RWPE2 (cell line): ENCODE measurements around the gene LCE3C.
A peak's percentile ranks its signal among the peaks of the same experiment; 100 is the strongest.

Source experiments
- ATAC-seq: fragments of 200-7000 bp; cut with Tn5 transposase; 3 replicates; pipeline ENCODE4 v1.9.1; 2021; ENCODE audit warnings: low read depth
- DNase-seq: peaks from one replicate; pipeline ENCODE4 v3.0.0-alpha.2; 2020; ENCODE audit warnings: low spot score
- H3K27ac ChIP-seq: fragments of 450-650 bp; 2 replicates; pipeline ENCODE4 v1.5.1; 2017; ENCODE audit warnings: mild to moderate bottlenecking; ENCODE audit not compliant: poor library complexity, severe bottlenecking
- H3K27me3 ChIP-seq: fragments of 250-450 bp; sonication (Bioruptor Pico); 2 replicates; pipeline ENCODE4 v1.5.1; 2021; ENCODE audit warnings: mild to moderate bottlenecking, moderate library complexity; ENCODE audit not compliant: insufficient read depth, poor library complexity, severe bottlenecking
- H3K36me3 ChIP-seq: fragments of 250-450 bp; sonication (Bioruptor Pico); 2 replicates; pipeline ENCODE4 v1.5.1; 2020; ENCODE audit warnings: low read depth, mild to moderate bottlenecking, moderate library complexity
- H3K4me1 ChIP-seq: fragments of 250-450 bp; sonication (Bioruptor Pico); 2 replicates; pipeline ENCODE4 v1.5.1; 2021; ENCODE audit warnings: mild to moderate bottlenecking, moderate library complexity; ENCODE audit not compliant: insufficient read depth, poor library complexity, severe bottlenecking
- H3K4me3 ChIP-seq: fragments of 250-450 bp; sonication (Bioruptor Pico); 2 replicates; pipeline ENCODE4 v1.5.1; 2021; ENCODE audit warnings: mild to moderate bottlenecking, moderate library complexity; ENCODE audit not compliant: severe bottlenecking
- H3K9me3 ChIP-seq: fragments of 250-450 bp; sonication (Bioruptor Pico); 2 replicates; pipeline ENCODE4 v1.5.1; 2021; ENCODE audit warnings: mild to moderate bottlenecking, moderate library complexity; ENCODE audit not compliant: severe bottlenecking
- CTCF ChIP-seq: fragments of 450-650 bp; IDR thresholded peaks from one replicate; pipeline ENCODE4 v1.5.1; 2017; ENCODE audit warnings: mild to moderate bottlenecking, moderate library complexity; ENCODE audit not compliant: poor library complexity, severe bottlenecking

The LCE3C gene

DNA sequence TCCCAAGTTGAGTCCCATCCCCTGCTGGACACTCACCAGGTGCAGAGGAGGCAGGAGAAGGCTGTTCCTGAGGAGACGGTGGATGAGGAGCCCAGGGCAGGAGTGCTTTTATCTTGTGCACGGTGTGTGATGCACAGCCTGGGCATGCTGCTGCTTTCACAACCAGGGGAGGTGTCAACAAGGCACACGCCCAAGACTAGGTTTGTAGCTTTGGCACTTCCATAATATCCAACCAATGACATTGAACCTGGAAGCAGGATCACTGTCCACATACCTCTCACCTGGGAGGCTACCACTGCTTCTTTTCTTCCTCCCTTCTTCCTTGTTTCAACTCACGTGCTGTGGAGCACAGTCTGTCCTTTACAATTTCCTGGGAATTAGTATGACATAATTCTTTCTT is 19.6 kb upstream of the LCE3C start, which contains the start of gene LCE3D:
TSS of gene LCE3D (minus strand) at position 84 of the 400 bp plus-strand sequence. CDS start 580 bp downstream, outside the sequence.
- ATAC-seq = peak; percentile 88
- Histone ChIP-seq H3K27me3 (no peaks in the 10 kb centered on the region), H3K4me1 (peaks cover 9% of the 10 kb centered on the region), H3K4me3 (no peak within 1 kb of the TSS), H3K27ac (peak within 1 kb of the TSS; percentile 35), H3K9me3 (no peaks in the 10 kb centered on the region), H3K36me3 (no peaks in the 10 kb centered on the region)
- DNase-seq = no peak
- TF ChIP-seq CTCF = no peak

GRCh38 chr1:152582647-152583046 is 17.4 kb upstream of the LCE3C start:
- no peak for TF ChIP-seq CTCF
- no peaks in the 10 kb centered on the region for H3K9me3 ChIP-seq
- DNase-seq = no peak
- ATAC-seq = peak; percentile 65
- H3K4me1 ChIP-seq = peaks cover 9% of the 10 kb centered on the region
- H3K27ac ChIP-seq = no peak overlapping the region
- no peaks in the 10 kb centered on the region for H3K36me3 ChIP-seq
- no peaks in the 10 kb centered on the region for H3K27me3 ChIP-seq
- no peak overlapping the region for H3K4me3 ChIP-seq

- TF ChIP-seq CTCF = no peak
Observed at GRCh38 chr1:152585586-152585985, 14.4 kb upstream of the LCE3C start.

DNA sequence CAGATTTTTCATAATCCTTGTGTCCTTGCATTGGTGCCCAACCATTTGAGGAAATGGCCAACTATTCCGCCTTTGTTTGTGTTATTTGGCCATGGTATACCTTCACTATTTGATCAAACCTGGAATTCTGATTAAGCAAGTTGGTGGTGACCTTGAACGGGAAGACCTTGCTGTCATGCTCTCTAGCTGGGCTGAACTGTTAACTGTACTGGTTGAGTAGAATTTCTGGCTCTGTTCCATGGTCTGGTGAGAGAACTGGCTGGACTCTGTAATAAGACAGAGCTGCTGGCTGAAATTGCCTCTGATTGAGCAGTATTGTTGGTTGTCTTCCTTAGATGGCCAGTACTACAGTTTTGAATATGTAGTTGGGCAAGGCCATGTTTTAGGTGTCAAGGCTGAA is 3.0 kb upstream of the LCE3C start:
- H3K36me3 ChIP-seq = no peaks in the 10 kb centered on the region
- H3K9me3 ChIP-seq = no peaks in the 10 kb centered on the region
- H3K27ac ChIP-seq = no peak overlapping the region
- H3K4me3 ChIP-seq = no peak overlapping the region
- H3K27me3 ChIP-seq = no peaks in the 10 kb centered on the region
- TF ChIP-seq CTCF = no peak
- H3K4me1 ChIP-seq = no peaks in the 10 kb centered on the region
- DNase-seq = no peak
- ATAC-seq = no peak

More at GRCh38 chr1:152585586-152585985, 14.4 kb upstream of the LCE3C start:
- Histone ChIP-seq H3K4me1 (peaks cover 4% of the 10 kb centered on the region), H3K9me3 (no peaks in the 10 kb centered on the region), H3K36me3 (no peaks in the 10 kb centered on the region), H3K27me3 (no peaks in the 10 kb centered on the region), H3K4me3 (no peak overlapping the region), H3K27ac (no peak overlapping the region)
- no peak for ATAC-seq
- DNase-seq = no peak

DNA sequence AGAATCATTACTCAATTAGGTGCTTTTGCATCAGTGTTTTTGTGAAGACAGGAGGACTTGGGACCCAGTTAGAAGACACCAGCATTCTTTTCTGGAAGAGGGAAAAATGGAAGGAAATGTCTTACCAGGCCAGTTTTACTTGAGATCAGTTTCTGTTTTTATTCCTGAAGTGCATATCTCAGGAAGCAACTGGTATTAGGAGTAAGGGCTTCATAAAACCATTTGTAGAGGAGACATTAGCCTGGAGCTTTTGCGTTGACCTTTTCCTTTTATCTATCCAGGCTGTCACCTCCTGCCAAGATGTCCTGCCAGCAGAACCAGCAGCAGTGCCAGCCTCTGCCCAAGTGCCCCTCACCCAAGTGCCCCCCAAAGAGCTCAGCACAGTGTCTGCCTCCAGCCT is 13.5 kb downstream of the LCE3C start, which contains the start of gene LCE3B:
TSS of gene LCE3B (plus strand) at position 301 of the 400 bp plus-strand sequence. CDS start at position 301, 0 bp downstream.
- H3K4me1 ChIP-seq = no peaks in the 10 kb centered on the region
- no peak for DNase-seq
- H3K36me3 ChIP-seq = no peaks in the 10 kb centered on the region
- ATAC-seq = no peak
- no peak for TF ChIP-seq CTCF
- H3K27me3 ChIP-seq = no peaks in the 10 kb centered on the region
- H3K27ac ChIP-seq = no peak within 1 kb of the TSS
- H3K4me3 ChIP-seq = no peak within 1 kb of the TSS
- H3K9me3 ChIP-seq = no peaks in the 10 kb centered on the region
